ENCODE measurements around the gene KIN.
"Not testable (repeated sequence)": the region's sequence is repeated elsewhere in the genome, so short reads cannot be mapped to it uniquely, and the experiment has no call there.

KIN gene

DNA sequence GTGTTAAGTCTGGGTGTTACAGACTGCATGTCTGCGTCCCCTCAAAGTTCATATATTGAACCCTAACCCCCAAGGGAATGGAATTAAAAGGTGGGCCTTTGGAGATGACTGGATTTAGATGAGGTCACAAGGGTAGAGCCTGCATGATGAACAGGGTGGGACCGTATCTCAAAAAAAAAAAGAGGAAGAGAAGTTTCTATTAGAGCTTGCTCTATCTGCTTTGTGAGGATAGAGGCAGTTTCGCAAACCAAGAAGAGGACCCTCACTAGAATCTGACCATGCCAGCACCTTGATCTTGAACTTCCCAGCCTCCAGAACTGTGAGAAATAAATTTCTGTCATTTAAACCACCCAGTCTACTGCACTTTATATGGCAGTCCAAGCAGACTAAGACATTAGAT lies 1.4 kb downstream of the KIN start:
- Histone ChIP-seq H3K4ac (ENCODE audit: low read depth, low read length) (no peak overlapping the region), H2BK5ac (ENCODE audit: low read length) (no peak overlapping the region), H3K79me2 (ENCODE audit: control insufficient read depth, insufficient read depth, low read length) (peaks cover 63% of the 10 kb centered on the region), H2BK15ac (replicated peaks; ENCODE audit: low read depth) (no peak overlapping the region), H4K8ac (ENCODE audit: low read depth, low read length) (no peak overlapping the region), H3K27me3 (ENCODE audit: insufficient read depth, low read length, poor library complexity) (no peaks in the 10 kb centered on the region), H3K4me2 (ENCODE audit: low read length) (no peak overlapping the region), H3K56ac (ENCODE audit: low read length) (no peak overlapping the region), H3K4me1 (ENCODE audit: control insufficient read depth, low read depth, low read length) (no peaks in the 10 kb centered on the region), H3K18ac (ENCODE audit: low read length) (no peak overlapping the region), H3K9ac (ENCODE audit: low read length) (peak overlapping the region; percentile 6), H3K4me3 (ENCODE audit: low read length) (no peak overlapping the region), H3K79me1 (ENCODE audit: low read length) (peaks cover 19% of the 10 kb centered on the region), H2AK5ac (ENCODE audit: low read length) (no peak overlapping the region), H3K36me3 (ENCODE audit: control insufficient read depth, insufficient read depth, low read length) (no peaks in the 10 kb centered on the region), H4K5ac (ENCODE audit: low read length) (no peak overlapping the region), H3K27ac (ENCODE audit: low read depth, low read length) (no peak overlapping the region), H3K23ac (ENCODE audit: low read length) (no peak overlapping the region), H2BK120ac (ENCODE audit: low read depth, low read length) (no peak overlapping the region)
- no CpG with 5 or more reads among the region's 3 CpGs for WGBS (ENCODE audit: extremely low coverage, insufficient coverage, low lambda C conversion rate)
- no peak for DNase-seq

DNA sequence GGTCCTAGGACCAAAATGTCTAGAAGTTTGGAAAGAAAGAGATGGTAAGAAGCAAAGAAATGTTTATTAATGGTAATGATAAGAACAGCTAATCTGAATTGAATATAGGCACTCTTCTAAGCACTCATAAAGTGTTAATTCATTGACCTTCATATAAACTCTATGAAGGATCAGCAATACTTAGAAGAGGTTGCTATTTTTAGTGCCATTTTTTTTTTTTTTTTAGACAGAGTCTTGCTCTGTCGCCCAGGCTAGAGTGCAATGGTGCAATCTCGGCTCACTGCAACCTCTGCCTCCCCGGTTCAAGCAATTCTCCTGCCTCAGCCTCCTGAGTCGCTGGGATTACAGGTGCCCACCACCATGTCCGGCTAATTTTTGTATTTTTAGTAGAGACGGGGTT lies 5.6 kb downstream of the KIN start:
- not testable (repeated sequence) for H3K4me2 ChIP-seq (ENCODE audit: low read length); H3K4me1 ChIP-seq (ENCODE audit: control insufficient read depth, low read depth, low read length); H3K18ac ChIP-seq (ENCODE audit: low read length); H4K5ac ChIP-seq (ENCODE audit: low read length); H3K27me3 ChIP-seq (ENCODE audit: insufficient read depth, low read length, poor library complexity); H2AK5ac ChIP-seq (ENCODE audit: low read length); H3K27ac ChIP-seq (ENCODE audit: low read depth, low read length); H3K4me3 ChIP-seq (ENCODE audit: low read length); H3K9ac ChIP-seq (ENCODE audit: low read length); H3K79me1 ChIP-seq (ENCODE audit: low read length); H2BK15ac ChIP-seq (replicated peaks; ENCODE audit: low read depth); H3K56ac ChIP-seq (ENCODE audit: low read length); H4K8ac ChIP-seq (ENCODE audit: low read depth, low read length); H3K36me3 ChIP-seq (ENCODE audit: control insufficient read depth, insufficient read depth, low read length); H3K4ac ChIP-seq (ENCODE audit: low read depth, low read length); H2BK5ac ChIP-seq (ENCODE audit: low read length); DNase-seq; H3K23ac ChIP-seq (ENCODE audit: low read length); H2BK120ac ChIP-seq (ENCODE audit: low read depth, low read length)
- peaks cover 30% of the 10 kb centered on the region for H3K79me2 ChIP-seq (ENCODE audit: control insufficient read depth, insufficient read depth, low read length)
- no CpG with 5 or more reads among the region's 6 CpGs for WGBS (ENCODE audit: extremely low coverage, insufficient coverage, low lambda C conversion rate)

DNA sequence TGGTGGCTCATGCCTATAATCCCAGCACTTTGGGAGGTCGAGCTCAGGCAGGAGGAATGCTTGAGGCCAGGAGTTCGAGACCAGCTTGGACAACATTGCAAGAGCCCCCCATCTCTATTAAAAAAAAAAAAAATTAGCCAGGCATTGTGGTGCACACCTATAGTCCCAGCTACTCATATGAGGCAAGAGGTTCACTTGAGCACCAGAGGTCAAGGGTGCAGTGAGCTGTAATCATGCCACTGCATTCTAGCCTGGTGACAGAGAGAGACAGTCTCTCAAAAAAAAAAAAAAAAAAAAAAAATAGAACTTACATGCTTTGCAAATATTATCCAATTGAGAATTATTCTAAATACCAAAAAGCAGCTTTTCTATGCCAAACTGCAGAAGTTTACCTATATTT lies 11.0 kb downstream of the KIN start:
- no peak overlapping the region for H3K9ac ChIP-seq (ENCODE audit: low read length)
- H3K27ac ChIP-seq (ENCODE audit: low read depth, low read length): no peak overlapping the region
- no peaks in the 10 kb centered on the region for H3K4me1 ChIP-seq (ENCODE audit: control insufficient read depth, low read depth, low read length)
- H3K79me2 ChIP-seq (ENCODE audit: control insufficient read depth, insufficient read depth, low read length): no peaks in the 10 kb centered on the region
- no peak for DNase-seq
- no peak overlapping the region for H3K4me2 ChIP-seq (ENCODE audit: low read length)
- H3K18ac ChIP-seq (ENCODE audit: low read length): no peak overlapping the region
- WGBS (ENCODE audit: extremely low coverage, insufficient coverage, low lambda C conversion rate): no CpG with 5 or more reads among the region's 2 CpGs
- H2AK5ac ChIP-seq (ENCODE audit: low read length): no peak overlapping the region
- H4K8ac ChIP-seq (ENCODE audit: low read depth, low read length): no peak overlapping the region
- no peak overlapping the region for H4K5ac ChIP-seq (ENCODE audit: low read length)
- no peak overlapping the region for H2BK15ac ChIP-seq (replicated peaks; ENCODE audit: low read depth)
- H3K4me3 ChIP-seq (ENCODE audit: low read length): no peak overlapping the region
- no peak overlapping the region for H2BK5ac ChIP-seq (ENCODE audit: low read length)
- no peaks in the 10 kb centered on the region for H3K27me3 ChIP-seq (ENCODE audit: insufficient read depth, low read length, poor library complexity)
- H3K36me3 ChIP-seq (ENCODE audit: control insufficient read depth, insufficient read depth, low read length): peaks cover 3% of the 10 kb centered on the region
- no peak overlapping the region for H3K23ac ChIP-seq (ENCODE audit: low read length)
- H3K56ac ChIP-seq (ENCODE audit: low read length): no peak overlapping the region
- peaks cover 1% of the 10 kb centered on the region for H3K79me1 ChIP-seq (ENCODE audit: low read length)
- no peak overlapping the region for H3K4ac ChIP-seq (ENCODE audit: low read depth, low read length)
- no peak overlapping the region for H2BK120ac ChIP-seq (ENCODE audit: low read depth, low read length)

- no peak overlapping the region for H2BK5ac ChIP-seq (ENCODE audit: low read length)
- no CpG with 5 or more reads among the region's 10 CpGs for WGBS (ENCODE audit: extremely low coverage, insufficient coverage, low lambda C conversion rate)
- no peaks in the 10 kb centered on the region for H3K27me3 ChIP-seq (ENCODE audit: insufficient read depth, low read length, poor library complexity)
- H2AK5ac ChIP-seq (ENCODE audit: low read length): no peak overlapping the region
- H3K79me1 ChIP-seq (ENCODE audit: low read length): no peaks in the 10 kb centered on the region
- no peak overlapping the region for H3K18ac ChIP-seq (ENCODE audit: low read length)
- no peak for DNase-seq
- H2BK120ac ChIP-seq (ENCODE audit: low read depth, low read length): no peak overlapping the region
- no peak overlapping the region for H3K4ac ChIP-seq (ENCODE audit: low read depth, low read length)
- H3K27ac ChIP-seq (ENCODE audit: low read depth, low read length): no peak overlapping the region
- H4K8ac ChIP-seq (ENCODE audit: low read depth, low read length): no peak overlapping the region
- H3K4me1 ChIP-seq (ENCODE audit: control insufficient read depth, low read depth, low read length): no peaks in the 10 kb centered on the region
- no peak overlapping the region for H4K5ac ChIP-seq (ENCODE audit: low read length)
- H3K4me3 ChIP-seq (ENCODE audit: low read length): no peak overlapping the region
- no peak overlapping the region for H3K56ac ChIP-seq (ENCODE audit: low read length)
- H3K4me2 ChIP-seq (ENCODE audit: low read length): no peak overlapping the region
- H3K23ac ChIP-seq (ENCODE audit: low read length): no peak overlapping the region
- no peak overlapping the region for H2BK15ac ChIP-seq (replicated peaks; ENCODE audit: low read depth)
- no peaks in the 10 kb centered on the region for H3K79me2 ChIP-seq (ENCODE audit: control insufficient read depth, insufficient read depth, low read length)
- peaks cover 1% of the 10 kb centered on the region for H3K36me3 ChIP-seq (ENCODE audit: control insufficient read depth, insufficient read depth, low read length)
- no peak overlapping the region for H3K9ac ChIP-seq (ENCODE audit: low read length)
Measured at GRCh38 chr10:7773845-7774801, 13.7 kb downstream of the KIN start.

DNA sequence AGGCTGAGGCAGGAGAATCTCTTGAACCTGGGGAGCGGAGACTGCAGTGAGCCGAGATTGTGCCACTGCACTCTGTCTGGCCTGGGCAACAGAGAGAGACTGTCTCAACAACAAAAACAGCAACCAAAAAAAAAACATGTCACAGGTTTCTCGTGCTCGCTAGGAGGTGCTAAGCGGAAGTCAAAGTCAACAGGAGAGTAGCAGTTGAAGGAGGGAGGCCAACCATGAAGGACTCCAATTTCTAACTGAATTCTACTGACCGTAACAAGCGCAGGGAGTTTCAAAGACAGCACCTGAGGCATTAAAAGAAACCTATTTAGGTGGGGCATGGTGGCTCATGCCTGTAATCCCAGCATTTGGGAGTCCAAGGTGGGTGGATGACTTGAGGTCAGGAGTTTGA lies 19.4 kb downstream of the KIN start:
- H2BK5ac ChIP-seq (ENCODE audit: low read length): no peak overlapping the region
- no peak overlapping the region for H2BK120ac ChIP-seq (ENCODE audit: low read depth, low read length)
- no peaks in the 10 kb centered on the region for H3K79me1 ChIP-seq (ENCODE audit: low read length)
- no peak for DNase-seq
- H4K8ac ChIP-seq (ENCODE audit: low read depth, low read length): no peak overlapping the region
- H3K27ac ChIP-seq (ENCODE audit: low read depth, low read length): no peak overlapping the region
- H3K4me3 ChIP-seq (ENCODE audit: low read length): no peak overlapping the region
- H3K18ac ChIP-seq (ENCODE audit: low read length): no peak overlapping the region
- H2BK15ac ChIP-seq (replicated peaks; ENCODE audit: low read depth): no peak overlapping the region
- H3K4me2 ChIP-seq (ENCODE audit: low read length): no peak overlapping the region
- WGBS (ENCODE audit: extremely low coverage, insufficient coverage, low lambda C conversion rate): no CpG with 5 or more reads among the region's 7 CpGs
- H3K56ac ChIP-seq (ENCODE audit: low read length): no peak overlapping the region
- no peak overlapping the region for H4K5ac ChIP-seq (ENCODE audit: low read length)
- H2AK5ac ChIP-seq (ENCODE audit: low read length): no peak overlapping the region
- no peaks in the 10 kb centered on the region for H3K79me2 ChIP-seq (ENCODE audit: control insufficient read depth, insufficient read depth, low read length)
- H3K9ac ChIP-seq (ENCODE audit: low read length): no peak overlapping the region
- H3K4me1 ChIP-seq (ENCODE audit: control insufficient read depth, low read depth, low read length): no peaks in the 10 kb centered on the region
- no peak overlapping the region for H3K23ac ChIP-seq (ENCODE audit: low read length)
- no peaks in the 10 kb centered on the region for H3K27me3 ChIP-seq (ENCODE audit: insufficient read depth, low read length, poor library complexity)
- H3K4ac ChIP-seq (ENCODE audit: low read depth, low read length): no peak overlapping the region
- peaks cover 8% of the 10 kb centered on the region for H3K36me3 ChIP-seq (ENCODE audit: control insufficient read depth, insufficient read depth, low read length)

DNA sequence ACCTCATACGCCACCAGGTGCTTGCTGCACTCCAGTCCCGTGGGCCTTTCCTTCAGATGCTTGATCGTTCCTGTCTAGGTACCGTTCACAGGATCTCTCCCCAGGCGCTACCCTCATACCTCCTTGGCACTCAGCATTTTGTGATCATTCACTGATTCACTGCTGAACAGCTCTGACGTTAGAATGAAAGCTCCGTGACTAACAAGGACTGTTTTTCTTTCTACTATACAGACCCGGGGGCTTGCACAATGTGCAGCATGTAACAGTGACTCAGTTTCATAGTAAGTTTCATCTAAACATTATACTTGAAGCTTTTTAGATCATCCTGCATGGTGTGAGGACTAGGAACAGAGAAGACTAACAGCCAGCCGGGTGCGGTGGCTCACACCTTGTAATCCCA lies 20.6 kb downstream of the KIN start:
- Histone ChIP-seq H3K9ac (ENCODE audit: low read length) (no peak overlapping the region), H3K18ac (ENCODE audit: low read length) (no peak overlapping the region), H2BK5ac (ENCODE audit: low read length) (no peak overlapping the region), H3K4me3 (ENCODE audit: low read length) (no peak overlapping the region), H3K56ac (ENCODE audit: low read length) (no peak overlapping the region), H2BK120ac (ENCODE audit: low read depth, low read length) (no peak overlapping the region), H3K27ac (ENCODE audit: low read depth, low read length) (no peak overlapping the region), H2BK15ac (replicated peaks; ENCODE audit: low read depth) (no peak overlapping the region), H3K79me2 (ENCODE audit: control insufficient read depth, insufficient read depth, low read length) (no peaks in the 10 kb centered on the region), H3K4me1 (ENCODE audit: control insufficient read depth, low read depth, low read length) (no peaks in the 10 kb centered on the region), H3K4ac (ENCODE audit: low read depth, low read length) (no peak overlapping the region), H3K4me2 (ENCODE audit: low read length) (no peak overlapping the region), H3K79me1 (ENCODE audit: low read length) (no peaks in the 10 kb centered on the region), H3K27me3 (ENCODE audit: insufficient read depth, low read length, poor library complexity) (no peaks in the 10 kb centered on the region), H4K5ac (ENCODE audit: low read length) (no peak overlapping the region), H2AK5ac (ENCODE audit: low read length) (no peak overlapping the region), H4K8ac (ENCODE audit: low read depth, low read length) (no peak overlapping the region), H3K36me3 (ENCODE audit: control insufficient read depth, insufficient read depth, low read length) (peaks cover 8% of the 10 kb centered on the region), H3K23ac (ENCODE audit: low read length) (no peak overlapping the region)
- WGBS (ENCODE audit: extremely low coverage, insufficient coverage, low lambda C conversion rate): no CpG with 5 or more reads among the region's 10 CpGs
- no peak for DNase-seq
